HG02763 (cell line): ENCODE data around the gene ACTL7A.
"Not testable (repeated sequence)": the region's sequence is repeated elsewhere in the genome, so short reads cannot be mapped to it uniquely, and the experiment has no call there.

Source experiments
- ATAC-seq: cut with Tn5 transposase; IDR thresholded peaks from one replicate; pipeline ENCODE4 v1.9.1; 2021; ENCODE audit warnings: mild to moderate bottlenecking, moderate library complexity; ENCODE audit not compliant: unreplicated experiment

ACTL7A gene

GRCh38 chr9:108861997-108862396, at the start of gene ACTL7A:
ACTL7A (plus strand) TSS chr9:108862266; CDS start chr9:108862323, 57 bp downstream.
- ATAC-seq = no peak

- no peak for ATAC-seq
These were observed 49.6 kb upstream of the ACTL7A start for GRCh38 chr9:108812396-108813025.

GRCh38 chr9:108813951-108814601, 48.0 kb upstream of the ACTL7A start:
- no peak for ATAC-seq

GRCh38 chr9:108815156-108815555, 46.9 kb upstream of the ACTL7A start:
- ATAC-seq = no peak

GRCh38 chr9:108816037-108816436, 46.0 kb upstream of the ACTL7A start:
- no peak for ATAC-seq

GRCh38 chr9:108823829-108824228, 38.2 kb upstream of the ACTL7A start:
- no peak for ATAC-seq

GRCh38 chr9:108830272-108830671, 31.8 kb upstream of the ACTL7A start:
- no peak for ATAC-seq

GRCh38 chr9:108831496-108832178, 30.4 kb upstream of the ACTL7A start:
- ATAC-seq = no peak

- ATAC-seq = no peak
These were observed 29.9 kb upstream of the ACTL7A start for GRCh38 chr9:108832179-108832500.

- no peak for ATAC-seq
These were observed 27.0 kb upstream of the ACTL7A start for GRCh38 chr9:108834959-108835665.

GRCh38 chr9:108835831-108836230, 26.2 kb upstream of the ACTL7A start:
- ATAC-seq = no peak

GRCh38 chr9:108836319-108836718, 25.7 kb upstream of the ACTL7A start:
- ATAC-seq = no peak

GRCh38 chr9:108836781-108837180, 25.3 kb upstream of the ACTL7A start:
- no peak for ATAC-seq

- no peak for ATAC-seq
These were observed 24.5 kb upstream of the ACTL7A start for GRCh38 chr9:108837530-108837929.

GRCh38 chr9:108838017-108838416, 24.0 kb upstream of the ACTL7A start:
- no peak for ATAC-seq

- not testable (repeated sequence) for ATAC-seq
These were observed 22.5 kb upstream of the ACTL7A start for GRCh38 chr9:108839561-108839960.

- no peak for ATAC-seq
These were observed 19.3 kb upstream of the ACTL7A start for GRCh38 chr9:108842610-108843295.

GRCh38 chr9:108844391-108844790, 17.7 kb upstream of the ACTL7A start:
- ATAC-seq = no peak

GRCh38 chr9:108844856-108845255, 17.2 kb upstream of the ACTL7A start:
- no peak for ATAC-seq

- no peak for ATAC-seq
These were observed 16.6 kb upstream of the ACTL7A start for GRCh38 chr9:108845507-108845906.

GRCh38 chr9:108845947-108846346, 16.1 kb upstream of the ACTL7A start:
- ATAC-seq = no peak
